ENCODE measurements around the gene PRTG.

- TF ChIP-seq CTCF (IDR thresholded peaks at IDR 0.05) (no peak), POLR2A (IDR thresholded peaks at IDR 0.05) (no peak)
Observed at GRCh38 chr15:55703873-55704301, 39.1 kb downstream of the PRTG start.
